Measurements from ENCODE around the gene KCNMA1. TPM values are rescaled to one million over a fixed set of nuclear protein-coding genes. Genes with fewer than 3 reads are reported as not detected.
A peak's percentile ranks its signal among the peaks of the same experiment; 100 is the strongest.

KCNMA1 gene
- total RNA-seq, 1 experiment from 2014 or later = 0.70 TPM

GRCh38 chr10:77377678-77378352 is 259.8 kb downstream of the KCNMA1 start:
- peak in 1 of 2 experiments; percentile 20 for DNase-seq
- H3K9me3 ChIP-seq (ENCODE audit: insufficient read depth, low read depth) = no peaks in the 10 kb centered on the region
- H3K4me3 ChIP-seq = no peak overlapping the region
- ChIA-PET CTCF (no interaction called here), POLR2A (ENCODE audit: unreplicated experiment) (no interaction called here)
- no peak overlapping the region for H2AFZ ChIP-seq
- TF ChIP-seq EZH2 (IDR thresholded peaks at IDR 0.05; ENCODE audit: low read depth) (no peak), CTCF (conservative IDR thresholded peaks at IDR 0.05) (0 out of 2 replicates have a peak, but pooled peaks have one; percentile 39)
- no peaks in the 10 kb centered on the region for H3F3A ChIP-seq (ENCODE audit: insufficient read depth, low read depth)
- H3K27me3 ChIP-seq (ENCODE audit: insufficient read depth, low read depth) = no peaks in the 10 kb centered on the region
- no peaks in the 10 kb centered on the region for H3K4me1 ChIP-seq (replicated peaks; ENCODE audit: insufficient read depth)
- intact Hi-C loops (cut with micrococcal nuclease; ENCODE audit: unreplicated experiment) = loop anchor here (1.0 kb wide), 1 partner anchor 264 kb away; no protein-coding TSS in a partner anchor
- H3K9me2 ChIP-seq (ENCODE audit: insufficient read depth) = no peaks in the 10 kb centered on the region
- H3K4me2 ChIP-seq = no peak overlapping the region
- no peak overlapping the region for H3K27ac ChIP-seq
- BruUV-seq (replicated peaks) = no TSS peak
- H4K20me1 ChIP-seq (ENCODE audit: insufficient read depth) = no peaks in the 10 kb centered on the region
- no peaks in the 10 kb centered on the region for H3K36me3 ChIP-seq (ENCODE audit: low read depth)
- no peaks in the 10 kb centered on the region for H3K79me2 ChIP-seq (ENCODE audit: low read depth)

DNA sequence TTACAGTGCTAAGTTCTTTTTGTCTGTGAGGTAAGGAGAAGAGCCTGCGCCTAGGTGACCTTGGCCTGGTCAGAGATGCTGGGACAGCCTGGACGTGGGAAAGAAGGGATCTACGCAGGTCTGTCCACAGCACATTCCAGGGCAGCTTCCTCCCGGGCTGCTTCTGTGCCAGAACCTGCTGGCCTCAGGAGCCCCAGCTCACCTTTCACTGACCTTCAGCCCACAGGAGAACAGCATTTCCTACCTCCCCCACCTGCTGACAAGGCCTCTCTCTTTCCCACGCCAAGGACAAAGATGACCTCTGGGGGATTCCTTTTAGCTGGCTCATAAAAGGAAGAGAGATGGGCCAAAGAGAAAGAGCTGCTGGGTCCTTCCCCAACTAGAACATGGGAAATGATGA is 260.6 kb downstream of the KCNMA1 start:
- Histone ChIP-seq H3K36me3 (ENCODE audit: low read depth) (no peaks in the 10 kb centered on the region), H3K79me2 (ENCODE audit: low read depth) (no peaks in the 10 kb centered on the region), H2AFZ (no peak overlapping the region), H3K4me2 (no peak overlapping the region), H3K27me3 (ENCODE audit: insufficient read depth, low read depth) (no peaks in the 10 kb centered on the region), H3F3A (ENCODE audit: insufficient read depth, low read depth) (no peaks in the 10 kb centered on the region), H3K4me3 (no peak overlapping the region), H4K20me1 (ENCODE audit: insufficient read depth) (no peaks in the 10 kb centered on the region), H3K9me3 (ENCODE audit: insufficient read depth, low read depth) (no peaks in the 10 kb centered on the region), H3K27ac (no peak overlapping the region), H3K9me2 (ENCODE audit: insufficient read depth) (no peaks in the 10 kb centered on the region), H3K4me1 (replicated peaks; ENCODE audit: insufficient read depth) (no peaks in the 10 kb centered on the region)
- no peak for TF ChIP-seq EZH2 (IDR thresholded peaks at IDR 0.05; ENCODE audit: low read depth)
- TF ChIP-seq CTCF (conservative IDR thresholded peaks at IDR 0.05) = no peak
- POLR2A ChIA-PET (ENCODE audit: unreplicated experiment) = no interaction called here
- BruUV-seq (replicated peaks) = no TSS peak
- CTCF ChIA-PET = no interaction called here
- intact Hi-C loops (cut with micrococcal nuclease; ENCODE audit: unreplicated experiment) = no loop called here
- peak in 1 of 2 experiments; percentile 46 for DNase-seq

- H3K4me2 ChIP-seq = no peak overlapping the region
- intact Hi-C loops (cut with micrococcal nuclease; ENCODE audit: unreplicated experiment) = no loop called here
Measured at GRCh38 chr10:77374189-77374656, 263.4 kb downstream of the KCNMA1 start.

More at GRCh38 chr10:77374189-77374656, 263.4 kb downstream of the KCNMA1 start:
- Histone ChIP-seq H4K20me1 (ENCODE audit: insufficient read depth) (no peaks in the 10 kb centered on the region), H3K27me3 (ENCODE audit: insufficient read depth, low read depth) (no peaks in the 10 kb centered on the region), H3K9me3 (ENCODE audit: insufficient read depth, low read depth) (no peaks in the 10 kb centered on the region), H3K27ac (no peak overlapping the region), H3K4me3 (no peak overlapping the region), H3K9me2 (ENCODE audit: insufficient read depth) (no peaks in the 10 kb centered on the region), H3K79me2 (ENCODE audit: low read depth) (no peaks in the 10 kb centered on the region), H3K36me3 (ENCODE audit: low read depth) (no peaks in the 10 kb centered on the region), H2AFZ (no peak overlapping the region), H3K4me1 (replicated peaks; ENCODE audit: insufficient read depth) (no peaks in the 10 kb centered on the region), H3F3A (ENCODE audit: insufficient read depth, low read depth) (no peaks in the 10 kb centered on the region)
- DNase-seq = no peak
- no TSS peak for BruUV-seq (replicated peaks)
- TF ChIP-seq CTCF (conservative IDR thresholded peaks at IDR 0.05) (no peak), EZH2 (IDR thresholded peaks at IDR 0.05; ENCODE audit: low read depth) (no peak)
- CTCF ChIA-PET = no interaction called here
- POLR2A ChIA-PET (ENCODE audit: unreplicated experiment) = no interaction called here

All from PC-9 (cell line).